Fibroblast of villous mesenchyme (primary cell): ENCODE data around the gene PRORP. TPM values are rescaled to one million over a fixed set of nuclear protein-coding genes. Genes with fewer than 3 reads are reported as not detected.

Source experiments
- DNase-seq: peaks from one replicate; pipeline ENCODE4 v3.0.0-alpha.2; 2010; ENCODE audit warnings: low read depth
- H3K4me3 ChIP-seq: 2 replicates; pipeline ENCODE4 v1.5.1; 2011; ENCODE audit warnings: low read depth, mild to moderate bottlenecking, low read length
- total RNA-seq: library from RNA; depleted of rRNA; stranded (reverse); fragments of >200 nt; gene quantifications from 2 replicates; pipeline ENCODE4 v1.2.3, GENCODE V29; 2012
- TF ChIP-seq, protein P1 (sequence below): IDR thresholded peaks from 2 replicates; pipeline ENCODE4 v1.5.1; 2012; ENCODE audit warnings: low read depth, mild to moderate bottlenecking, low read length; ENCODE audit not compliant: insufficient read depth

The PRORP gene
- 36.4 and 38.0 TPM in 2 replicates for total RNA-seq

- peak within 1 kb of the TSS; percentile 96 for H3K4me3 ChIP-seq
- TF ChIP-seq, protein P1, sequence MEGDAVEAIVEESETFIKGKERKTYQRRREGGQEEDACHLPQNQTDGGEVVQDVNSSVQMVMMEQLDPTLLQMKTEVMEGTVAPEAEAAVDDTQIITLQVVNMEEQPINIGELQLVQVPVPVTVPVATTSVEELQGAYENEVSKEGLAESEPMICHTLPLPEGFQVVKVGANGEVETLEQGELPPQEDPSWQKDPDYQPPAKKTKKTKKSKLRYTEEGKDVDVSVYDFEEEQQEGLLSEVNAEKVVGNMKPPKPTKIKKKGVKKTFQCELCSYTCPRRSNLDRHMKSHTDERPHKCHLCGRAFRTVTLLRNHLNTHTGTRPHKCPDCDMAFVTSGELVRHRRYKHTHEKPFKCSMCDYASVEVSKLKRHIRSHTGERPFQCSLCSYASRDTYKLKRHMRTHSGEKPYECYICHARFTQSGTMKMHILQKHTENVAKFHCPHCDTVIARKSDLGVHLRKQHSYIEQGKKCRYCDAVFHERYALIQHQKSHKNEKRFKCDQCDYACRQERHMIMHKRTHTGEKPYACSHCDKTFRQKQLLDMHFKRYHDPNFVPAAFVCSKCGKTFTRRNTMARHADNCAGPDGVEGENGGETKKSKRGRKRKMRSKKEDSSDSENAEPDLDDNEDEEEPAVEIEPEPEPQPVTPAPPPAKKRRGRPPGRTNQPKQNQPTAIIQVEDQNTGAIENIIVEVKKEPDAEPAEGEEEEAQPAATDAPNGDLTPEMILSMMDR: no peak
- peak; percentile 97 for DNase-seq
These were observed at the start of gene PRORP, which contains the start of gene PPP2R3C for GRCh38 chr14:35121887-35122695. PRORP (plus strand) TSS chr14:35122552; CDS start chr14:35123246, 694 bp downstream. PPP2R3C (minus strand) TSS chr14:35121990; CDS start chr14:35121959, 31 bp downstream.

GRCh38 chr14:35073486-35073885, 48.9 kb upstream of the PRORP start:
- TF ChIP-seq, protein P1: no peak
- H3K4me3 ChIP-seq: no peak overlapping the region
- no peak for DNase-seq

DNA sequence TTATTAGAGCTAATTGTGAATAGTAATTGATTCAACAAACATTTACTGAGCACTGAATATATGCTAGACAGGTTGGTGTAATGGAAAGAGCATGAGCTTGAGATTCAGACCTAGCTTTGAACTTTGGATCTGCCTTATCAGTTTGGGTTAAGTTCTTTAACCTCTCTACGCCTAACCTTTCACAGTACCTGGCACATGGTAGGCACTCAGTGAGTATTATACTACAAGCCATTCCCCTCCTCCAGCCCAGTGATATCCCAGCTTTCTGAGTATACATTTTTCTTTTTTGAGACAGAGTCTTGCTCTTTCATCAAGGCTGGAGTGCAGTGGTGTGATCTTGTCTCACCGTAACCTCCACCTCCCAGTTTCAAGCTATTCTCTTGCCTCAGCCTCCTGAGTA, 44.3 kb upstream of the PRORP start:
- no peak for DNase-seq
- TF ChIP-seq, protein P1: no peak
- H3K4me3 ChIP-seq: no peak overlapping the region

GRCh38 chr14:35079742-35080141, 42.6 kb upstream of the PRORP start:
- TF ChIP-seq, protein P1: no peak
- DNase-seq: peak; percentile 11
- H3K4me3 ChIP-seq: no peak overlapping the region

DNA sequence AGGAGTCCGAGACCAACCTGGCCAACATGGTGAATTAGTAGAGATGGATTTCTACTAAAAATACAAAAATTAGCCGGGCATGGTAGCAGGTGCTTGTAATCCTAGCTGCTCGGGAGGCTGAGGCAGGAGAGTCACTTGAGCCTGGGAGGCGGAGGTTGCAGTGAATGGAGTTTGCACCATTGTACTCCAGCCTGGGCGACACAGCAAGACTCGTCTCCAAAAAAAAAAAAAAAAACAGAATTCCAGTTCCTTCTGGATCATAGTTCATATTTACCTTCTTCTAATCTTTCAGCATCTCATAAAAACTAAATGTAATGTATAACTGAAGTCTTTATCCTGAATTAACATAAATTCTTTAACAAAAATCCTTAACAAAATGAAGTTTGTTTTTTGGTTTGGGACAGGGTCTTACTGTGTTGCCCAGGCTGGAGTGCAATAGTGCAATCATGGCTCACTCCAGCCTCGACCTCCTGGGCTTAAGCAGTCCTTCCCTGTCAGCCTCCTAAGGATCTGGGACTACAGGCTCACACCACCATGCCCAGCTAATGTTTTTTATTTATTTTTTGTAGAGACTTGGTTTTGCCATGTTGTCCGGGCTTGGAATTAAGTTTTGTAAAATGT, 38.7 kb upstream of the PRORP start:
- H3K4me3 ChIP-seq: no peak overlapping the region
- TF ChIP-seq, protein P1: no peak
- no peak for DNase-seq

DNA sequence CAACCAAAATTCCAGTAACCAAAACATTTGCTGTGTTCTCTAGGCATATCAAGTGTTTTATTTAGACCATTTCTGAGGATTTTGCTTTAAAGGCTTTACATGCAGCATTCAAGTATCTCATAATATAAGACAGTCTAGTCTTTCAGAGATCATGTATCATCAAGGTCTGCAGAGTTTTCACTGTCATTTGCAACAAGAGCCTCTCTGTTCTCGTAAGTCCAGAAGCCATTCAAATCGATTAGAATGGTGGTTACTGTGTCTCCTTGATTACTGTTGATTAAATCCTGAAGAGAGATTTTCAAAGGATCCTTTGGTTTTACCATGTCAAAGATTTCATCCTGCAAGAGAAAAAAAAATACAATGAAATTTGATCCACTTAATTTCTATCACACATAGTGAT, 36.9 kb upstream of the PRORP start:
- no peak overlapping the region for H3K4me3 ChIP-seq
- TF ChIP-seq, protein P1: no peak
- DNase-seq: no peak
